ENCODE data around the gene HDGFL1.

The HDGFL1 gene

GRCh38 chr6:22582417-22583205 is 13.2 kb downstream of the HDGFL1 start:
- no peak overlapping the region for H3K4me3 ChIP-seq (ENCODE audit: low read depth, low read length)
- no peak for TF ChIP-seq CTCF (IDR thresholded peaks at IDR 0.05; ENCODE audit: low read depth, low read length)
- no peak for DNase-seq (ENCODE audit: low read depth, low spot score)
- in situ Hi-C loops (cut with HindIII; ENCODE audit: low sequenced_read_pairs): no loop called here

GRCh38 chr6:22583230-22583629 is 13.9 kb downstream of the HDGFL1 start:
- no peak for TF ChIP-seq CTCF (IDR thresholded peaks at IDR 0.05; ENCODE audit: low read depth, low read length)
- DNase-seq (ENCODE audit: low read depth, low spot score): no peak
- in situ Hi-C loops (cut with HindIII; ENCODE audit: low sequenced_read_pairs): no loop called here
- H3K4me3 ChIP-seq (ENCODE audit: low read depth, low read length): no peak overlapping the region

- in situ Hi-C loops (cut with HindIII; ENCODE audit: low sequenced_read_pairs): no loop called here
- no peak for TF ChIP-seq CTCF (IDR thresholded peaks at IDR 0.05; ENCODE audit: low read depth, low read length)
- H3K4me3 ChIP-seq (ENCODE audit: low read depth, low read length): no peak overlapping the region
- no peak for DNase-seq (ENCODE audit: low read depth, low spot score)
Observed at GRCh38 chr6:22583927-22584326, 14.6 kb downstream of the HDGFL1 start.

- DNase-seq (ENCODE audit: low read depth, low spot score): no peak
- H3K4me3 ChIP-seq (ENCODE audit: low read depth, low read length): no peak overlapping the region
- in situ Hi-C loops (cut with HindIII; ENCODE audit: low sequenced_read_pairs): no loop called here
- TF ChIP-seq CTCF (IDR thresholded peaks at IDR 0.05; ENCODE audit: low read depth, low read length): no peak
Observed at GRCh38 chr6:22589118-22589517, 19.8 kb downstream of the HDGFL1 start.

- no peak for TF ChIP-seq CTCF (IDR thresholded peaks at IDR 0.05; ENCODE audit: low read depth, low read length)
- DNase-seq (ENCODE audit: low read depth, low spot score): no peak
- no peak overlapping the region for H3K4me3 ChIP-seq (ENCODE audit: low read depth, low read length)
- in situ Hi-C loops (cut with HindIII; ENCODE audit: low sequenced_read_pairs): no loop called here
Observed at GRCh38 chr6:22590423-22590822, 21.1 kb downstream of the HDGFL1 start.

- in situ Hi-C loops (cut with HindIII; ENCODE audit: low sequenced_read_pairs): no loop called here
- no peak for DNase-seq (ENCODE audit: low read depth, low spot score)
- no peak for TF ChIP-seq CTCF (IDR thresholded peaks at IDR 0.05; ENCODE audit: low read depth, low read length)
- no peak overlapping the region for H3K4me3 ChIP-seq (ENCODE audit: low read depth, low read length)
Observed at GRCh38 chr6:22593895-22594294, 24.5 kb downstream of the HDGFL1 start.

Data from astrocyte of the spinal cord (primary cell).